HepG2 (cell line): ENCODE data around the gene VSIG10L. TPM values are rescaled to one million over a fixed set of nuclear protein-coding genes. Genes with fewer than 3 reads are reported as not detected.
A peak's percentile ranks its signal among the peaks of the same experiment; 100 is the strongest.

Experiments
- DPF2 ChIP-seq: sonication (generic); formaldehyde crosslinking; IDR thresholded peaks from 2 replicates; pipeline ENCODE4 v1.4.0; 2020; ENCODE audit warnings: mild to moderate bottlenecking, low read depth, missing genetic modification reagents, borderline replicate concordance
- FOSL2 ChIP-seq: sonication (generic); formaldehyde crosslinking; IDR thresholded peaks from 2 replicates; pipeline ENCODE4 v1.4.0; 2020; ENCODE audit warnings: missing genetic modification reagents
- FOXM1 ChIP-seq: sonication (generic); formaldehyde crosslinking; IDR thresholded peaks from 2 replicates; pipeline ENCODE4 v1.5.0; 2020; ENCODE audit warnings: missing genetic modification reagents
- HNRNPL ChIP-seq: fragments of 200-400 bp; formaldehyde crosslinking; IDR thresholded peaks from 2 replicates; pipeline ENCODE4 v1.6.1; 2017; ENCODE audit warnings: mild to moderate bottlenecking, low read depth, low read length
- KDM5B ChIP-seq: sonication (generic); formaldehyde crosslinking; IDR thresholded peaks from 2 replicates; pipeline ENCODE4 v1.4.0; 2020; ENCODE audit warnings: missing genetic modification reagents, mild to moderate bottlenecking, borderline replicate concordance
- SMAD3 ChIP-seq: sonication (generic); formaldehyde crosslinking; IDR thresholded peaks from 2 replicates; pipeline ENCODE4 v1.4.0; 2020; ENCODE audit warnings: missing genetic modification reagents
- ZBTB7A ChIP-seq: sonication (generic); formaldehyde crosslinking; IDR thresholded peaks from 2 replicates; pipeline ENCODE4 v1.8.0; 2022; ENCODE audit warnings: mild to moderate bottlenecking, missing genetic modification reagents
- ZMYM4 ChIP-seq: sonication (generic); formaldehyde crosslinking; IDR thresholded peaks from 2 replicates; pipeline ENCODE4 v1.8.1; 2023; ENCODE audit warnings: mild to moderate bottlenecking, missing genetic modification reagents
- ZSCAN30 ChIP-seq: sonication (generic); formaldehyde crosslinking; IDR thresholded peaks from 2 replicates; pipeline ENCODE4 v1.5.0; 2020; ENCODE audit warnings: mild to moderate bottlenecking, missing genetic modification reagents
- polyA plus RNA-seq, 8 experiments: library from polyadenylated mRNA; depleted of rRNA in 3 of 8; stranded (reverse) in 7 of 8; unstranded in 1 of 8; fragments of >200 nt; fragmentation: Illumina TruSeq in 4 of 8; extraction: Trizol in 4 of 8; gene quantifications; 2 replicates each; pipeline versions ENCODE4 v1.2.1 to v1.2.3, GENCODE V29; 2011 to 2016; ENCODE audit warnings: low read depth in 4 of 8, missing spikeins in 1 of 8, mixed read lengths in 1 of 8; ENCODE audit not compliant: insufficient read depth in 1 of 8
- total RNA-seq, 5 experiments: library from RNA; depleted of rRNA; stranded (reverse); fragments of >200 nt; fragmentation: Illumina TruSeq; extraction: Trizol; gene quantifications; 2 replicates each; pipeline ENCODE4 v1.2.3, GENCODE V29; 2016; ENCODE audit warnings: low read depth in 1 of 5
- TF ChIP-seq, protein P1 (sequence below): sonication (generic); formaldehyde crosslinking; IDR thresholded peaks from 2 replicates; pipeline ENCODE4 v1.5.1; 2020; ENCODE audit warnings: mild to moderate bottlenecking, missing genetic modification reagents, moderate library complexity
- TF ChIP-seq, protein P2 (sequence below): IDR thresholded peaks from 2 replicates; pipeline ENCODE4 v1.6.1; 2012; ENCODE audit warnings: inconsistent platforms
- TF ChIP-seq, protein P3 (sequence below): sonication (generic); formaldehyde crosslinking; IDR thresholded peaks from 2 replicates; pipeline ENCODE4 v1.4.0; 2020; ENCODE audit warnings: mild to moderate bottlenecking, low read depth, missing genetic modification reagents
- TF ChIP-seq, protein P4 (sequence below): sonication (generic); formaldehyde crosslinking; IDR thresholded peaks from 2 replicates; pipeline ENCODE4 v1.5.0; 2020; ENCODE audit warnings: mild to moderate bottlenecking, missing genetic modification reagents, borderline replicate concordance

The VSIG10L gene
- total and polyA plus RNA-seq, 2 of the 13 experiments (the other 11 are each of a cell fraction or from before 2014, with no cell fraction given) = 2.7 to 8.5 TPM

DNA sequence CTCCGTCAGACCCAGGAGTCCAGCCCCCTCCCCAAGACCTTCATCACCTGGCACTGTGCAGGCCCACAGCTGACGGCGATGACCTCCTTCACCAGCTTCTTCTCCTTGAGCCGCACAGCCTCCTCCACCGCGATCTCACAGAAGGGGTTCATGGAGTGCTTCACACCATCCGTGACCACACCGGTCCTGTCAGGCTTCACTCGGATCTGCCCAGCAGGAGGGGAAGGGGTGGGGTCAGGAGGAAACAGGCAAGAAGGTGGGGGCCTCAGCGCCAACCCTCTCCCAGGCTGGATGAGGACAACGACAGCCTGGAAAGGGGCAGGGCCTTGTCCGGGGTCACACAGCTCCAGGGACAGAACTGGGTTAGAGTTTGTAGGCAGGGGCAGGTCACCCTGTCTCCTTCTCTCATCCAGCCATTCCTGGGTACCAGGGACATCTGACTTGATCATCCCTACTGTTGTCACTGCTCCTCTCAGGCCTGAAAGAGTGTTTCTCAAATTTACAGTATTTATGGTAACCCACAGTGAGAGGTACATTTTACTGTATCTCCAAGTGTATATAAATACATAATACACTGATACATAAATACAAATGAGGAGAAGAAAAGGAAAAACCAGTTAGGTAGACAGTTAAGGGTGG lies 12.3 kb upstream of the VSIG10L start (continued):
- TF ChIP-seq, protein P1, sequence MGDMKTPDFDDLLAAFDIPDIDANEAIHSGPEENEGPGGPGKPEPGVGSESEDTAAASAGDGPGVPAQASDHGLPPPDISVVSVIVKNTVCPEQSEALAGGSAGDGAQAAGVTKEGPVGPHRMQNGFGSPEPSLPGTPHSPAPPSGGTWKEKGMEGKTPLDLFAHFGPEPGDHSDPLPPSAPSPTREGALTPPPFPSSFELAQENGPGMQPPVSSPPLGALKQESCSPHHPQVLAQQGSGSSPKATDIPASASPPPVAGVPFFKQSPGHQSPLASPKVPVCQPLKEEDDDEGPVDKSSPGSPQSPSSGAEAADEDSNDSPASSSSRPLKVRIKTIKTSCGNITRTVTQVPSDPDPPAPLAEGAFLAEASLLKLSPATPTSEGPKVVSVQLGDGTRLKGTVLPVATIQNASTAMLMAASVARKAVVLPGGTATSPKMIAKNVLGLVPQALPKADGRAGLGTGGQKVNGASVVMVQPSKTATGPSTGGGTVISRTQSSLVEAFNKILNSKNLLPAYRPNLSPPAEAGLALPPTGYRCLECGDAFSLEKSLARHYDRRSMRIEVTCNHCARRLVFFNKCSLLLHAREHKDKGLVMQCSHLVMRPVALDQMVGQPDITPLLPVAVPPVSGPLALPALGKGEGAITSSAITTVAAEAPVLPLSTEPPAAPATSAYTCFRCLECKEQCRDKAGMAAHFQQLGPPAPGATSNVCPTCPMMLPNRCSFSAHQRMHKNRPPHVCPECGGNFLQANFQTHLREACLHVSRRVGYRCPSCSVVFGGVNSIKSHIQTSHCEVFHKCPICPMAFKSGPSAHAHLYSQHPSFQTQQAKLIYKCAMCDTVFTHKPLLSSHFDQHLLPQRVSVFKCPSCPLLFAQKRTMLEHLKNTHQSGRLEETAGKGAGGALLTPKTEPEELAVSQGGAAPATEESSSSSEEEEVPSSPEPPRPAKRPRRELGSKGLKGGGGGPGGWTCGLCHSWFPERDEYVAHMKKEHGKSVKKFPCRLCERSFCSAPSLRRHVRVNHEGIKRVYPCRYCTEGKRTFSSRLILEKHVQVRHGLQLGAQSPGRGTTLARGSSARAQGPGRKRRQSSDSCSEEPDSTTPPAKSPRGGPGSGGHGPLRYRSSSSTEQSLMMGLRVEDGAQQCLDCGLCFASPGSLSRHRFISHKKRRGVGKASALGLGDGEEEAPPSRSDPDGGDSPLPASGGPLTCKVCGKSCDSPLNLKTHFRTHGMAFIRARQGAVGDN (CRISPR knock-in tag) = peak; percentile 94
- TF ChIP-seq DPF2 (CRISPR knock-in tag) = no peak
- TF ChIP-seq, protein P2, sequence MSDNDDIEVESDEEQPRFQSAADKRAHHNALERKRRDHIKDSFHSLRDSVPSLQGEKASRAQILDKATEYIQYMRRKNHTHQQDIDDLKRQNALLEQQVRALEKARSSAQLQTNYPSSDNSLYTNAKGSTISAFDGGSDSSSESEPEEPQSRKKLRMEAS = peak; percentile 26; the same call in 1 of the 2 replicates
- TF ChIP-seq ZMYM4 (CRISPR knock-in tag) = no peak
- no peak for TF ChIP-seq ZSCAN30
- peak; percentile 73; the same call in 1 of the 2 replicates for TF ChIP-seq KDM5B (CRISPR knock-in tag)
- peak; percentile 30; the same call in 1 of the 2 replicates for TF ChIP-seq FOSL2
- no peak for TF ChIP-seq FOXM1 (CRISPR knock-in tag)
- no peak for TF ChIP-seq SMAD3 (CRISPR knock-in tag)
- TF ChIP-seq, protein P3, sequence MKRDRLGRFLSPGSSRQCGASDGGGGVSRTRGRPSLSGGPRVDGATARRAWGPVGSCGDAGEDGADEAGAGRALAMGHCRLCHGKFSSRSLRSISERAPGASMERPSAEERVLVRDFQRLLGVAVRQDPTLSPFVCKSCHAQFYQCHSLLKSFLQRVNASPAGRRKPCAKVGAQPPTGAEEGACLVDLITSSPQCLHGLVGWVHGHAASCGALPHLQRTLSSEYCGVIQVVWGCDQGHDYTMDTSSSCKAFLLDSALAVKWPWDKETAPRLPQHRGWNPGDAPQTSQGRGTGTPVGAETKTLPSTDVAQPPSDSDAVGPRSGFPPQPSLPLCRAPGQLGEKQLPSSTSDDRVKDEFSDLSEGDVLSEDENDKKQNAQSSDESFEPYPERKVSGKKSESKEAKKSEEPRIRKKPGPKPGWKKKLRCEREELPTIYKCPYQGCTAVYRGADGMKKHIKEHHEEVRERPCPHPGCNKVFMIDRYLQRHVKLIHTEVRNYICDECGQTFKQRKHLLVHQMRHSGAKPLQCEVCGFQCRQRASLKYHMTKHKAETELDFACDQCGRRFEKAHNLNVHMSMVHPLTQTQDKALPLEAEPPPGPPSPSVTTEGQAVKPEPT (CRISPR knock-in tag) = 0 out of 2 replicates have a peak, but pooled peaks have one; percentile 42
- TF ChIP-seq ZBTB7A = peak; percentile 18; the same call in 1 of the 2 replicates
- TF ChIP-seq, protein P4, sequence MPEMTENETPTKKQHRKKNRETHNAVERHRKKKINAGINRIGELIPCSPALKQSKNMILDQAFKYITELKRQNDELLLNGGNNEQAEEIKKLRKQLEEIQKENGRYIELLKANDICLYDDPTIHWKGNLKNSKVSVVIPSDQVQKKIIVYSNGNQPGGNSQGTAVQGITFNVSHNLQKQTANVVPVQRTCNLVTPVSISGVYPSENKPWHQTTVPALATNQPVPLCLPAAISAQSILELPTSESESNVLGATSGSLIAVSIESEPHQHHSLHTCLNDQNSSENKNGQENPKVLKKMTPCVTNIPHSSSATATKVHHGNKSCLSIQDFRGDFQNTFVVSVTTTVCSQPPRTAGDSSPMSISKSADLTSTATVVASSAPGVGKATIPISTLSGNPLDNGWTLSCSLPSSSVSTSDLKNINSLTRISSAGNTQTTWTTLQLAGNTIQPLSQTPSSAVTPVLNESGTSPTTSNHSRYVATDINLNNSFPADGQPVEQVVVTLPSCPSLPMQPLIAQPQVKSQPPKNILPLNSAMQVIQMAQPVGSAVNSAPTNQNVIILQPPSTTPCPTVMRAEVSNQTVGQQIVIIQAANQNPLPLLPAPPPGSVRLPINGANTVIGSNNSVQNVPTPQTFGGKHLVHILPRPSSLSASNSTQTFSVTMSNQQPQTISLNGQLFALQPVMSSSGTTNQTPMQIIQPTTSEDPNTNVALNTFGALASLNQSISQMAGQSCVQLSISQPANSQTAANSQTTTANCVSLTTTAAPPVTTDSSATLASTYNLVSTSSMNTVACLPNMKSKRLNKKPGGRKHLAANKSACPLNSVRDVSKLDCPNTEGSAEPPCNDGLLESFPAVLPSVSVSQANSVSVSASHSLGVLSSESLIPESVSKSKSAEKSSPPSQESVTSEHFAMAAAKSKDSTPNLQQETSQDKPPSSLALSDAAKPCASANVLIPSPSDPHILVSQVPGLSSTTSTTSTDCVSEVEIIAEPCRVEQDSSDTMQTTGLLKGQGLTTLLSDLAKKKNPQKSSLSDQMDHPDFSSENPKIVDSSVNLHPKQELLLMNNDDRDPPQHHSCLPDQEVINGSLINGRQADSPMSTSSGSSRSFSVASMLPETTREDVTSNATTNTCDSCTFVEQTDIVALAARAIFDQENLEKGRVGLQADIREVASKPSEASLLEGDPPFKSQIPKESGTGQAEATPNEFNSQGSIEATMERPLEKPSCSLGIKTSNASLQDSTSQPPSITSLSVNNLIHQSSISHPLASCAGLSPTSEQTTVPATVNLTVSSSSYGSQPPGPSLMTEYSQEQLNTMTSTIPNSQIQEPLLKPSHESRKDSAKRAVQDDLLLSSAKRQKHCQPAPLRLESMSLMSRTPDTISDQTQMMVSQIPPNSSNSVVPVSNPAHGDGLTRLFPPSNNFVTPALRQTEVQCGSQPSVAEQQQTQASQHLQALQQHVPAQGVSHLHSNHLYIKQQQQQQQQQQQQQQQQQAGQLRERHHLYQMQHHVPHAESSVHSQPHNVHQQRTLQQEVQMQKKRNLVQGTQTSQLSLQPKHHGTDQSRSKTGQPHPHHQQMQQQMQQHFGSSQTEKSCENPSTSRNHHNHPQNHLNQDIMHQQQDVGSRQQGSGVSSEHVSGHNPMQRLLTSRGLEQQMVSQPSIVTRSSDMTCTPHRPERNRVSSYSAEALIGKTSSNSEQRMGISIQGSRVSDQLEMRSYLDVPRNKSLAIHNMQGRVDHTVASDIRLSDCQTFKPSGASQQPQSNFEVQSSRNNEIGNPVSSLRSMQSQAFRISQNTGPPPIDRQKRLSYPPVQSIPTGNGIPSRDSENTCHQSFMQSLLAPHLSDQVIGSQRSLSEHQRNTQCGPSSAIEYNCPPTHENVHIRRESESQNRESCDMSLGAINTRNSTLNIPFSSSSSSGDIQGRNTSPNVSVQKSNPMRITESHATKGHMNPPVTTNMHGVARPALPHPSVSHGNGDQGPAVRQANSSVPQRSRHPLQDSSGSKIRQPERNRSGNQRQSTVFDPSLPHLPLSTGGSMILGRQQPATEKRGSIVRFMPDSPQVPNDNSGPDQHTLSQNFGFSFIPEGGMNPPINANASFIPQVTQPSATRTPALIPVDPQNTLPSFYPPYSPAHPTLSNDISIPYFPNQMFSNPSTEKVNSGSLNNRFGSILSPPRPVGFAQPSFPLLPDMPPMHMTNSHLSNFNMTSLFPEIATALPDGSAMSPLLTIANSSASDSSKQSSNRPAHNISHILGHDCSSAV (CRISPR knock-in tag) = no peak
- peak; percentile 72; the same call in 1 of the 2 replicates for TF ChIP-seq HNRNPL
